Measurements from ENCODE around the gene SIGLEC1. TPM values are rescaled to one million over a fixed set of nuclear protein-coding genes. Genes with fewer than 3 reads are reported as not detected.

Gene SIGLEC1
- total and polyA plus RNA-seq, 2 donors (not counting 1 experiment from before 2014, with no cell fraction given) = not detected

- H3K4me1 ChIP-seq (ENCODE audit: control insufficient read depth, extremely low read depth, insufficient read depth, low read length) = no peaks in the 10 kb centered on the region
- H3K4me3 ChIP-seq (replicated peaks in 1 of 4; ENCODE audit: control extremely low read depth in 1 of 4, insufficient read depth in 1 of 4, low read depth in 3 of 4, low read length in 4 of 4) = no peak overlapping the region
- H3K36me3 ChIP-seq (ENCODE audit: control insufficient read depth, insufficient read depth, low read length) = no peaks in the 10 kb centered on the region
- no peak overlapping the region for H3K4me2 ChIP-seq (ENCODE audit: extremely low read depth, insufficient read depth, low read length)
- H3K27ac ChIP-seq (ENCODE audit: insufficient read depth, low read length) = no peak overlapping the region
- DNase-seq (ENCODE audit: low read depth in 2 of 2) = no peak
- no peaks in the 10 kb centered on the region for H4K20me1 ChIP-seq (ENCODE audit: control insufficient read depth, extremely low read depth, insufficient read depth, low read length)
- no peaks in the 10 kb centered on the region for H3K27me3 ChIP-seq (ENCODE audit: control insufficient read depth, insufficient read depth, low read length)
- no peak for TF ChIP-seq CTCF (conservative IDR thresholded peaks at IDR 0.05 in 1 of 2, IDR thresholded peaks at IDR 0.05 in 1 of 2; ENCODE audit: low read depth in 1 of 2, low read length in 2 of 2)
- no peak for TF ChIP-seq EZH2 (IDR thresholded peaks at IDR 0.05; ENCODE audit: low read length, missing control alignments)
- H3K9ac ChIP-seq (ENCODE audit: insufficient read depth, low read length) = no peak overlapping the region
- no peaks in the 10 kb centered on the region for H3K79me2 ChIP-seq (ENCODE audit: control insufficient read depth, insufficient read depth, low read length)
- H2AFZ ChIP-seq (ENCODE audit: low read length) = no peak overlapping the region
- no peaks in the 10 kb centered on the region for H3K9me3 ChIP-seq (ENCODE audit: control insufficient read depth, insufficient read depth, low read depth, low read length)
Measured at GRCh38 chr20:3749087-3749688, 36.8 kb upstream of the SIGLEC1 start.

- no peaks in the 10 kb centered on the region for H3K79me2 ChIP-seq (ENCODE audit: control insufficient read depth, insufficient read depth, low read length)
- no peaks in the 10 kb centered on the region for H3K36me3 ChIP-seq (ENCODE audit: control insufficient read depth, insufficient read depth, low read length)
- H3K4me3 ChIP-seq (replicated peaks in 1 of 4; ENCODE audit: control extremely low read depth in 1 of 4, insufficient read depth in 1 of 4, low read depth in 3 of 4, low read length in 4 of 4) = no peak overlapping the region
- H3K27me3 ChIP-seq (ENCODE audit: control insufficient read depth, insufficient read depth, low read length) = no peaks in the 10 kb centered on the region
- no peaks in the 10 kb centered on the region for H3K4me1 ChIP-seq (ENCODE audit: control insufficient read depth, extremely low read depth, insufficient read depth, low read length)
- H3K27ac ChIP-seq (ENCODE audit: insufficient read depth, low read length) = no peak overlapping the region
- H4K20me1 ChIP-seq (ENCODE audit: control insufficient read depth, extremely low read depth, insufficient read depth, low read length) = no peaks in the 10 kb centered on the region
- no peak overlapping the region for H3K9ac ChIP-seq (ENCODE audit: insufficient read depth, low read length)
- H3K4me2 ChIP-seq (ENCODE audit: extremely low read depth, insufficient read depth, low read length) = no peak overlapping the region
- no peak overlapping the region for H2AFZ ChIP-seq (ENCODE audit: low read length)
- H3K9me3 ChIP-seq (ENCODE audit: control insufficient read depth, insufficient read depth, low read depth, low read length) = no peaks in the 10 kb centered on the region
- no peak for DNase-seq (ENCODE audit: low read depth in 2 of 2)
- TF ChIP-seq CTCF (conservative IDR thresholded peaks at IDR 0.05 in 1 of 2, IDR thresholded peaks at IDR 0.05 in 1 of 2; ENCODE audit: low read depth in 1 of 2, low read length in 2 of 2) = no peak
- TF ChIP-seq EZH2 (IDR thresholded peaks at IDR 0.05; ENCODE audit: low read length, missing control alignments) = no peak
Measured at GRCh38 chr20:3748073-3748472, 35.7 kb upstream of the SIGLEC1 start.

GRCh38 chr20:3747471-3747870 lies 35.1 kb upstream of the SIGLEC1 start:
- H3K79me2 ChIP-seq (ENCODE audit: control insufficient read depth, insufficient read depth, low read length) = no peaks in the 10 kb centered on the region
- H4K20me1 ChIP-seq (ENCODE audit: control insufficient read depth, extremely low read depth, insufficient read depth, low read length) = no peaks in the 10 kb centered on the region
- H2AFZ ChIP-seq (ENCODE audit: low read length) = no peak overlapping the region
- no peaks in the 10 kb centered on the region for H3K4me1 ChIP-seq (ENCODE audit: control insufficient read depth, extremely low read depth, insufficient read depth, low read length)
- TF ChIP-seq EZH2 (IDR thresholded peaks at IDR 0.05; ENCODE audit: low read length, missing control alignments) (no peak), CTCF (conservative IDR thresholded peaks at IDR 0.05 in 1 of 2, IDR thresholded peaks at IDR 0.05 in 1 of 2; ENCODE audit: low read depth in 1 of 2, low read length in 2 of 2) (no peak)
- no peak overlapping the region for H3K4me2 ChIP-seq (ENCODE audit: extremely low read depth, insufficient read depth, low read length)
- no peaks in the 10 kb centered on the region for H3K9me3 ChIP-seq (ENCODE audit: control insufficient read depth, insufficient read depth, low read depth, low read length)
- H3K9ac ChIP-seq (ENCODE audit: insufficient read depth, low read length) = no peak overlapping the region
- no peaks in the 10 kb centered on the region for H3K36me3 ChIP-seq (ENCODE audit: control insufficient read depth, insufficient read depth, low read length)
- no peaks in the 10 kb centered on the region for H3K27me3 ChIP-seq (ENCODE audit: control insufficient read depth, insufficient read depth, low read length)
- DNase-seq (ENCODE audit: low read depth in 2 of 2) = no peak
- no peak overlapping the region for H3K4me3 ChIP-seq (replicated peaks in 1 of 4; ENCODE audit: control extremely low read depth in 1 of 4, insufficient read depth in 1 of 4, low read depth in 3 of 4, low read length in 4 of 4)
- no peak overlapping the region for H3K27ac ChIP-seq (ENCODE audit: insufficient read depth, low read length)

Data from fibroblast of lung (primary cell).